SK-N-MC (cell line): ENCODE measurements around the gene LOC101059915.
"Not testable (repeated sequence)": the region's sequence is repeated elsewhere in the genome, so short reads cannot be mapped to it uniquely, and the experiment has no call there.

Experiments
- DNase-seq: peaks from one replicate; pipeline ENCODE4 v3.0.0-alpha.2; 2011; ENCODE audit warnings: low read depth, low spot score
- H3K27ac ChIP-seq: fragments of 200-600 bp; sonication (generic); 2 replicates; pipeline ENCODE4 v1.5.1; 2016; ENCODE audit warnings: mixed run types
- H3K36me3 ChIP-seq: fragments of 200-600 bp; sonication (generic); 2 replicates; pipeline ENCODE4 v1.6.1; 2017; ENCODE audit warnings: antibody characterized with exemption, low read length, mixed read lengths; ENCODE audit not compliant: insufficient read depth
- H3K4me3 ChIP-seq: fragments of 200-600 bp; sonication (generic); 2 replicates; pipeline ENCODE4 v1.5.1; 2016
- H3K9ac ChIP-seq: fragments of 200-600 bp; sonication (generic); 2 replicates; pipeline ENCODE4 v1.8.0; 2017; ENCODE audit warnings: mixed run types, mixed read lengths; ENCODE audit not compliant: insufficient read length
- H3K9me3 ChIP-seq: fragments of 200-600 bp; sonication (generic); 2 replicates; pipeline ENCODE4 v1.6.1; 2017; ENCODE audit warnings: low read depth, mild to moderate bottlenecking, antibody characterized with exemption, low read length, moderate library complexity, mixed read lengths
- EZH2 ChIP-seq: fragments of 200-600 bp; sonication (generic); IDR thresholded peaks from one replicate; pipeline ENCODE4 v1.6.1; 2017; ENCODE audit warnings: antibody characterized with exemption
- FOXP2 ChIP-seq: optimal IDR thresholded peaks from 2 replicates; pipeline ENCODE3; 2011; ENCODE audit warnings: mild to moderate bottlenecking, moderate library complexity; ENCODE audit not compliant: insufficient read depth; ENCODE audit errors: extremely low read length, control extremely low read depth
- POLR2AphosphoS5 ChIP-seq: IDR thresholded peaks from 2 replicates; pipeline ENCODE4 v1.6.1; 2012; ENCODE audit warnings: mild to moderate bottlenecking, low read depth, low read length, borderline replicate concordance

The LOC101059915 gene

GRCh38 chrX:71679575-71680207 lies 12.3 kb downstream of the LOC101059915 start:
- Histone ChIP-seq H3K4me3 (no peak overlapping the region), H3K36me3 (no peaks in the 10 kb centered on the region), H3K9ac (no peak overlapping the region), H3K9me3 (no peaks in the 10 kb centered on the region), H3K27ac (no peak overlapping the region)
- TF ChIP-seq FOXP2 (no peak), EZH2 (no peak), POLR2AphosphoS5 (no peak)
- DNase-seq: no peak

- H3K4me3 ChIP-seq, H3K27ac ChIP-seq, H3K9ac ChIP-seq, H3K9me3 ChIP-seq, DNase-seq, H3K36me3 ChIP-seq: not testable (repeated sequence)
Measured at GRCh38 chrX:71696641-71697465, 29.5 kb downstream of the LOC101059915 start.

- H3K9me3 ChIP-seq, H3K27ac ChIP-seq, H3K9ac ChIP-seq, H3K4me3 ChIP-seq, H3K36me3 ChIP-seq, DNase-seq: not testable (repeated sequence)
Measured at GRCh38 chrX:71697466-71698298, 30.3 kb downstream of the LOC101059915 start.

- DNase-seq, H3K9me3 ChIP-seq, H3K9ac ChIP-seq, H3K27ac ChIP-seq, H3K4me3 ChIP-seq, H3K36me3 ChIP-seq: not testable (repeated sequence)
Measured at GRCh38 chrX:71698299-71699022, 31.1 kb downstream of the LOC101059915 start.

GRCh38 chrX:71699023-71699344 lies 31.6 kb downstream of the LOC101059915 start:
- H3K9ac ChIP-seq, H3K4me3 ChIP-seq, H3K27ac ChIP-seq, H3K36me3 ChIP-seq, H3K9me3 ChIP-seq, DNase-seq: not testable (repeated sequence)

- H3K9me3 ChIP-seq, H3K36me3 ChIP-seq, H3K4me3 ChIP-seq, H3K9ac ChIP-seq, DNase-seq, H3K27ac ChIP-seq: not testable (repeated sequence)
Measured at GRCh38 chrX:71702853-71703252, 35.5 kb downstream of the LOC101059915 start.

- H3K27ac ChIP-seq: not testable (repeated sequence)
Measured at GRCh38 chrX:71714064-71714463, 46.7 kb downstream of the LOC101059915 start.

GRCh38 chrX:71715551-71715950 lies 48.2 kb downstream of the LOC101059915 start:
- not testable (repeated sequence) for H3K27ac ChIP-seq, DNase-seq, H3K9me3 ChIP-seq

More at GRCh38 chrX:71714064-71714463, 46.7 kb downstream of the LOC101059915 start:
- not testable (repeated sequence) for H3K9me3 ChIP-seq, DNase-seq, H3K4me3 ChIP-seq, H3K9ac ChIP-seq, H3K36me3 ChIP-seq

GRCh38 chrX:71716323-71716722 lies 49.0 kb downstream of the LOC101059915 start:
- not testable (repeated sequence) for H3K4me3 ChIP-seq, H3K36me3 ChIP-seq, H3K27ac ChIP-seq, DNase-seq, H3K9me3 ChIP-seq, H3K9ac ChIP-seq

More at GRCh38 chrX:71715551-71715950, 48.2 kb downstream of the LOC101059915 start:
- not testable (repeated sequence) for H3K9ac ChIP-seq, H3K36me3 ChIP-seq, H3K4me3 ChIP-seq

- not testable (repeated sequence) for DNase-seq, H3K9ac ChIP-seq, H3K4me3 ChIP-seq, H3K36me3 ChIP-seq, H3K27ac ChIP-seq, H3K9me3 ChIP-seq
Measured at GRCh38 chrX:71718185-71718584, 50.8 kb downstream of the LOC101059915 start, which contains the start of gene CXorf49. Gene CXorf49, minus strand, starts transcription at chrX:71718285. Its CDS starts 134 bp downstream, at chrX:71718151.

- not testable (repeated sequence) for H3K36me3 ChIP-seq, H3K27ac ChIP-seq, H3K9me3 ChIP-seq, H3K9ac ChIP-seq, H3K4me3 ChIP-seq, DNase-seq
Measured at GRCh38 chrX:71719195-71719594, 51.8 kb downstream of the LOC101059915 start.

- H3K36me3 ChIP-seq, H3K9ac ChIP-seq, H3K9me3 ChIP-seq, H3K27ac ChIP-seq, H3K4me3 ChIP-seq, DNase-seq: not testable (repeated sequence)
Measured at GRCh38 chrX:71720289-71720886, 53.0 kb downstream of the LOC101059915 start.
